ENCODE measurements around the gene RRN3. TPM values are rescaled to one million over a fixed set of nuclear protein-coding genes. Genes with fewer than 3 reads are reported as not detected.
"Not testable (repeated sequence)": the region's sequence is repeated elsewhere in the genome, so short reads cannot be mapped to it uniquely, and the experiment has no call there.

The RRN3 gene
- total RNA-seq, 1 donor from 2014 or later, result 54.5 TPM

DNA sequence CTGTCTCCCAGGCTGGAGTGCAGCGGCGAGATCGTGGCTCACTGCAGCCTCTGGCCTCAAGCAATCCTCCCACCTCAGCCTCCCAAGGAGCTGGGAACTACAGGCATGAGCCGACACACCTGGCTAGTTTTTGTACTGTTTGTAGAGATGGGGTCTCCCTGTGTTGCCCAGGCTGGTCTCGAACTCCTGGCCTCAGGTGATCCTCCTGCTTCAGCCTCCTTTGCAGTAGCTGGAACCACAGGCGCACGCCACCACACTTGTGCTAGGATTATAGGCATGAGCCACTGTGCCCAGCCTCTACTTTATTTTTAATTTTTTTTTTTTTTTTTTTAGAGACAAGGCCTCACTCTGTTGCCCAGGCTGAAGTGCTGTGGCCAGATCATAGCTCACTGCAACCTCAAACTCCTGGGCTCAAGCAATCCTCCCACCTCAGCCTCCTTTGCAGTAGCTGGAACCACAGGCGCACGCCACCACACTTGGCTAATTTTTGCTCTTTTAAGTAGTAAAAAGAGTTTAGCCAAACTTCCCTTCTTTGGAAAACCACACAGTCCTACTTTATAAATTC, 42.6 kb downstream of the RRN3 start:
- Histone ChIP-seq H3K36me3 (ENCODE audit: control insufficient read depth, insufficient read depth, low read length) (no peaks in the 10 kb centered on the region), H3K27me3 (ENCODE audit: control insufficient read depth, insufficient read depth, low read length) (no peaks in the 10 kb centered on the region), H3K4me3 (ENCODE audit: low read depth, low read length) (no peak overlapping the region)
- FAIRE-seq (no peak), DNase-seq (ENCODE audit: low read depth) (no peak)
- TF ChIP-seq, protein P1, sequence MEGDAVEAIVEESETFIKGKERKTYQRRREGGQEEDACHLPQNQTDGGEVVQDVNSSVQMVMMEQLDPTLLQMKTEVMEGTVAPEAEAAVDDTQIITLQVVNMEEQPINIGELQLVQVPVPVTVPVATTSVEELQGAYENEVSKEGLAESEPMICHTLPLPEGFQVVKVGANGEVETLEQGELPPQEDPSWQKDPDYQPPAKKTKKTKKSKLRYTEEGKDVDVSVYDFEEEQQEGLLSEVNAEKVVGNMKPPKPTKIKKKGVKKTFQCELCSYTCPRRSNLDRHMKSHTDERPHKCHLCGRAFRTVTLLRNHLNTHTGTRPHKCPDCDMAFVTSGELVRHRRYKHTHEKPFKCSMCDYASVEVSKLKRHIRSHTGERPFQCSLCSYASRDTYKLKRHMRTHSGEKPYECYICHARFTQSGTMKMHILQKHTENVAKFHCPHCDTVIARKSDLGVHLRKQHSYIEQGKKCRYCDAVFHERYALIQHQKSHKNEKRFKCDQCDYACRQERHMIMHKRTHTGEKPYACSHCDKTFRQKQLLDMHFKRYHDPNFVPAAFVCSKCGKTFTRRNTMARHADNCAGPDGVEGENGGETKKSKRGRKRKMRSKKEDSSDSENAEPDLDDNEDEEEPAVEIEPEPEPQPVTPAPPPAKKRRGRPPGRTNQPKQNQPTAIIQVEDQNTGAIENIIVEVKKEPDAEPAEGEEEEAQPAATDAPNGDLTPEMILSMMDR (IDR thresholded peaks at IDR 0.05; ENCODE audit: insufficient read depth, low read length, severe bottlenecking), result no peak

DNA sequence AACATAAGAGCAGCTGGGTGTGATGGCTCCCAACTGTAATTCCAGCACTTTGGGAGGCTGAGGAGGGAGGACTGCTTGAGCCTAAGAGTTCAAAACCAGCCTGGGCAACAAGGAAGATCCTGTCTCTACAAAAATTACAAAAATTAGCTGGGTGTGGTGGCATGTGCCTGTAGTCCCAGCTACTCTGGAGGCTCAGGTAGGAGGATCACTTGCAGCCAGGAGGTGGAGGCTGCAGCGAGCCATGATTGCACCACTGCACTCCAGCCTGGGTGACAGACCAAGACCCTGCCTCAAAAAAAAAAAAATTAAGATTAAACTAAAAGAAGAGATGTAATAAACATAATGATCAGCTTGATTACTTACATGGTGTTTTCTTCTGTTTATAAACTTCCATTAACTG, 43.6 kb downstream of the RRN3 start:
- not testable (repeated sequence) for FAIRE-seq; H3K36me3 ChIP-seq (ENCODE audit: control insufficient read depth, insufficient read depth, low read length); DNase-seq (ENCODE audit: low read depth); H3K27me3 ChIP-seq (ENCODE audit: control insufficient read depth, insufficient read depth, low read length); H3K4me3 ChIP-seq (ENCODE audit: low read depth, low read length)

DNA sequence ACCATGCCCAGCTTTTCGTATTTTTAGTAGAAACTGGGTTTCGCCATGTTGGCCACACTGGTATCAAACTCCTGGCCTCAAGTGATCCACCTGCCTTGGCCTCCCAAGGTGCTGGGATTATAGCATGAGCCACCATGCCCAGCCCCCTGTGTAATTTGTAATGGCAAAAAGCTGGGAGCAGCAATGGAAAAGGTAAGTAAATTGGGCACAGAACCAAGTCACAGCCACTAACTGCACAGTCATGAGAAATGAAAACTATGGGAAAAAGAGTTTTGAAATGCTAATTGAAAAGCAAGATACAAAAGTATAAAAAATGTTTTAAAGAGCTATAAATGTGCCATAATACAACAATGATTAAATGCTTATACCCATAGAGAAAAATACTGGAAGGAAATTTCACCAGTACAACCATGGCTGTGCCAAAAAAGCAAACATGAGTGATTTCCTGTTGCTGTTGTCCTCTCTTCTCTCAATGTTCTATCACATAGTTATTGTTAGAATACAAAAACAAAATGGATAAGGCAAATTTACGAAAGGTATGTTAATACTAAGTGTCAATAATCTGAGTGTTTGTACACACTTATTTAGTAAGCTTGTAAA, 44.4 kb downstream of the RRN3 start:
- DNase-seq (ENCODE audit: low read depth) (no peak), FAIRE-seq (no peak)
- Histone ChIP-seq H3K27me3 (ENCODE audit: control insufficient read depth, insufficient read depth, low read length) (no peaks in the 10 kb centered on the region), H3K36me3 (ENCODE audit: control insufficient read depth, insufficient read depth, low read length) (peaks cover 2% of the 10 kb centered on the region), H3K4me3 (ENCODE audit: low read depth, low read length) (no peak overlapping the region)
- TF ChIP-seq, protein P1 (IDR thresholded peaks at IDR 0.05; ENCODE audit: insufficient read depth, low read length, severe bottlenecking), result no peak

DNA sequence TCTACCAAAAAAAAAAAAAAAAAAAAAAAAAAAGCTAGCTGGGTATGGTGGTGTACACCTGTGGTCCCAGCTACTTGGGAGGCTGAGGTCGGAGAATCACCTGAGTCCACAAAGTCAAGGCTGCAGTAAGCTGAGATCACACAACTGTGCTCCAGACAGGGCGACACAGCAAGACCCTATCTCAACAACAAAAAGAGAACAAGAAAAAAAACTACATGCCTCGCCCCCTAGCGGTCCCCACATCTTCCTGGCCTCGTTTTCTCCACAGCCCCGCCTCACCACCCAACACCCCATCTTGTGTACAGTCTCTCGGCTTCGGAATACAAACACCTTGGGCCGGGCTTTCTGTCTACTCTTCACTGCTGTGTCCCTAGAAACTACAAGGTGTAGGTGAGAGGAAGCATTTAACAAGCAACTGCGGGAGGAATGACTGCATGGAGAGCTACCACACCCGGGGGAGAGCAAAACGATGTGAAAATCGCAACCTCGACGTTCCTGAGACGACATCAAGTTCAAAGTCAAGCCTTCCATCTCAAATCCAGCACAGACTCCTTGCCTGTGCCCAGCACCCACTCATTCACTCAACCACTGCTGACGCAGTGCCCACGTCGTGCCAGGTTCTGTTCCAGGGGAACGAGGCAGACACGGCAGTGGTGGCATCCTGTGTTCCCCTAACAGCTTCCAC, 47.2 kb downstream of the RRN3 start:
- TF ChIP-seq, protein P1 (IDR thresholded peaks at IDR 0.05; ENCODE audit: insufficient read depth, low read length, severe bottlenecking), result no peak
- FAIRE-seq (no peak), DNase-seq (ENCODE audit: low read depth) (no peak)
- Histone ChIP-seq H3K4me3 (ENCODE audit: low read depth, low read length) (no peak overlapping the region), H3K36me3 (ENCODE audit: control insufficient read depth, insufficient read depth, low read length) (peaks cover 2% of the 10 kb centered on the region), H3K27me3 (ENCODE audit: control insufficient read depth, insufficient read depth, low read length) (no peaks in the 10 kb centered on the region)

DNA sequence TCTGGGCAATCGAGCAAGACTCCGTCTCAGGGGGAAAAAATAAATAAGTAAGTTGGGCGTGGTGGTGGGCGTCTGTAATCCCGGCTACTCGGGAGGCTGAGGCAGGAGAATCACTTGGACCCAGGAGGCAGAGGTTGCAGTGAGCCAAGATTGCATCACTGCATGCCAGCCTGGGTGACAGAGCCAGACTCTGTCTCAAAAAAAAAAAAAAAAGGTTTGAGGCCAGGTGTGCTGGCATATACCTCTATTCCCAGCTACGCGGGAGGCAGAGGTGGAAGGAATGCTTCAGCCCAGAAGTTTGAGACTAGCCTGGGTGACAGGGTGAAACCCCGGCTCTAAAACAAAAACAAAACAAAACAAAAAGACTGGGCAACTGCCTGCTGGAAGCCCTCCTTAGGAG, 48.8 kb downstream of the RRN3 start:
- not testable (repeated sequence) for H3K4me3 ChIP-seq (ENCODE audit: low read depth, low read length); FAIRE-seq; H3K27me3 ChIP-seq (ENCODE audit: control insufficient read depth, insufficient read depth, low read length); H3K36me3 ChIP-seq (ENCODE audit: control insufficient read depth, insufficient read depth, low read length); DNase-seq (ENCODE audit: low read depth)

DNA sequence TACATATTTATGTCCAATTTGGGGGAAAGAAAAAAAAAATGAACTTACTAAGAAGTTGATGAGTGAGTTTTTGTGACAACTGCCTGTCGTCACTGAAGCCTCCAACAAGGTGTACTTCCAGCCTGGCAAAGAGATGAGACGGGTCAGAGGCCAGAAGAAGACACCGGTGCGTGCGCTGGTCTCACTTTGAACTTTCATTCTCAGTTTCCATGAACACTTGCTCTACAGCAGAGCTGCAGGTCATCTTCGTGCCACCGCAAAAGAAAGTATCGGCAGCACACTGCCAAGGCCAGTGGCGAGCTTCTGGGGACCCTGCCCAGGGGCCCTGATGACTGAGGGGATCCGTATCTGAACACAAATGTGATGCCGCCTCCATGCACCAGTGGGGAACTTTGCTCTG, 49.8 kb downstream of the RRN3 start:
- peaks cover 4% of the 10 kb centered on the region for H3K36me3 ChIP-seq (ENCODE audit: control insufficient read depth, insufficient read depth, low read length)
- DNase-seq (ENCODE audit: low read depth) (no peak), FAIRE-seq (no peak)
- H3K27me3 ChIP-seq (ENCODE audit: control insufficient read depth, insufficient read depth, low read length), result no peaks in the 10 kb centered on the region
- TF ChIP-seq, protein P1 (IDR thresholded peaks at IDR 0.05; ENCODE audit: insufficient read depth, low read length, severe bottlenecking), result no peak
- no peak overlapping the region for H3K4me3 ChIP-seq (ENCODE audit: low read depth, low read length)

All from bronchial epithelial cell (primary cell).